K562 (cell line): Measurements from ENCODE around the gene KRT75. TPM values are rescaled to one million over a fixed set of nuclear protein-coding genes. Genes with fewer than 3 reads are reported as not detected.

Source experiments
- ATAC-seq: fragments of 200-7000 bp; cut with Tn5 transposase; 3 replicates; pipeline ENCODE4 v1.9.1; 2020; ENCODE audit warnings: moderate library complexity
- BruUV-seq: library from RNA; stranded (reverse); fragments of 400-500 nt; replicated peaks from 2 replicates; lab custom pipeline; 2021; lab: Mats Ljungman, UMichigan
- CTCF ChIA-PET: fragments of 300-600 bp; formaldehyde crosslinking; extraction: SDS; loops from one replicate; lab custom pipeline; 2021; ENCODE audit warnings: low intra/inter-chr PET ratio; lab: Yijun Ruan, JAX
- POLR2A ChIA-PET: fragments of 300-600, 350-650 bp; sonication (Branson Sonifier 250); formaldehyde crosslinking; extraction: SDS; loops from one replicate; lab custom pipeline; 2021; ENCODE audit warnings: antibody characterized with exemption, inconsistent platforms; lab: Yijun Ruan, JAX
- DNase-seq, 4 experiments: peaks; one replicate each; pipeline versions ENCODE4 v3.0.0 to v3.0.0-alpha.2; 2011 to 2018; ENCODE audit warnings: low spot score in 3 of 4, mixed read lengths in 3 of 4; ENCODE audit errors: extremely low read depth in 1 of 4
- FAIRE-seq: peaks from 2 replicates; lab custom pipeline; 2011; peaks lifted over from hg19 to GRCh38; lab: Jason Lieb, UNC
- H2AFZ ChIP-seq: 2 replicates; pipeline ENCODE4 v1.6.0; 2011; ENCODE audit warnings: low read depth, low read length, control low read depth, inconsistent platforms
- H3K27ac ChIP-seq: fragments of 200-600 bp; 3 replicates; pipeline ENCODE4 v1.8.0; 2011; ENCODE audit warnings: low read depth, mild to moderate bottlenecking, control low read depth, inconsistent platforms, low read length, moderate library complexity, mixed read lengths; ENCODE audit errors: extremely low read depth
- H3K27me3 ChIP-seq, 2 experiments: fragments of 300-600 bp in 1 of 2; 2 replicates in 1 of 2; 3 replicates in 1 of 2; pipeline versions ENCODE4 v1.6.0 to v1.8.0; 2011; ENCODE audit warnings: inconsistent platforms in 2 of 2, low read length in 2 of 2, mild to moderate bottlenecking in 1 of 2, mixed read lengths in 1 of 2, moderate library complexity in 1 of 2; ENCODE audit not compliant: control insufficient read depth in 2 of 2, insufficient read depth in 2 of 2
- H3K36me3 ChIP-seq: fragments of 300-600 bp; 3 replicates; pipeline ENCODE4 v1.8.0; 2011; ENCODE audit warnings: mild to moderate bottlenecking, low read length, inconsistent platforms; ENCODE audit not compliant: control insufficient read depth, insufficient read depth
- H3K4me1 ChIP-seq, 2 experiments: fragments of 200-600 bp in 1 of 2; replicated peaks in 1 of 2; 2 replicates in 1 of 2; 3 replicates in 1 of 2; pipeline versions ENCODE4 v1.5.1 to v1.8.0; 2011; ENCODE audit warnings: inconsistent platforms in 2 of 2, low read length in 2 of 2, mild to moderate bottlenecking in 1 of 2, mixed read lengths in 1 of 2, moderate library complexity in 1 of 2; ENCODE audit not compliant: control insufficient read depth in 2 of 2, insufficient read depth in 2 of 2
- H3K4me2 ChIP-seq: 2 replicates; pipeline ENCODE4 v1.6.1; 2011; ENCODE audit warnings: low read length, control low read depth, inconsistent platforms, mixed read lengths; ENCODE audit not compliant: insufficient read depth
- H3K4me3 ChIP-seq: fragments of 200-600 bp; sonication (generic), shearing (Covaris generic); 2 replicates; pipeline ENCODE4 v1.5.1; 2016; ENCODE audit warnings: control low read depth, inconsistent platforms
- H3K79me2 ChIP-seq: fragments of 200-600 bp; 3 replicates; pipeline ENCODE4 v1.8.0; 2011; ENCODE audit warnings: low read length, inconsistent platforms; ENCODE audit not compliant: control insufficient read depth, insufficient read depth
- H3K9ac ChIP-seq, 2 experiments: 2 replicates each; pipeline versions ENCODE4 v1.6.0 to v1.6.1; 2011; ENCODE audit warnings: low read depth in 2 of 2, low read length in 2 of 2, control low read depth in 1 of 2, inconsistent platforms in 1 of 2, mild to moderate bottlenecking in 1 of 2, mixed read lengths in 1 of 2; ENCODE audit not compliant: insufficient read depth in 1 of 2
- H3K9me1 ChIP-seq: one replicate; pipeline ENCODE4 v1.6.0; 2011; ENCODE audit warnings: inconsistent platforms, mild to moderate bottlenecking, low read length, moderate library complexity; ENCODE audit not compliant: control insufficient read depth, insufficient read depth
- H3K9me3 ChIP-seq: replicated peaks from 2 replicates; pipeline ENCODE4 v1.5.1; 2011; ENCODE audit warnings: low read depth, low read length, inconsistent platforms; ENCODE audit not compliant: control insufficient read depth, insufficient read depth
- H4K20me1 ChIP-seq: replicated peaks from 2 replicates; pipeline ENCODE4 v1.6.1; 2011; ENCODE audit warnings: low read length, inconsistent platforms, mixed read lengths; ENCODE audit not compliant: control insufficient read depth, insufficient read depth
- AFF4 ChIP-seq: sonication (generic); formaldehyde crosslinking; IDR thresholded peaks from 2 replicates; pipeline ENCODE4 v1.8.0; 2023; ENCODE audit warnings: mild to moderate bottlenecking, missing genetic modification reagents
- BCOR ChIP-seq: fragments of 450-650 bp; IDR thresholded peaks from 2 replicates; pipeline ENCODE4 v1.6.1; 2016
- CUX1 ChIP-seq: fragments of 200-800 bp; sonication (Bioruptor generic); IDR thresholded peaks from 2 replicates; pipeline ENCODE4 v1.6.1; 2016; ENCODE audit warnings: missing genetic modification characterization, missing compliant biosample characterization
- E2F1 ChIP-seq: sonication (generic); formaldehyde crosslinking; IDR thresholded peaks from 2 replicates; pipeline ENCODE4 v1.8.1; 2023; ENCODE audit warnings: mild to moderate bottlenecking, missing genetic modification reagents, moderate library complexity
- HMG20B ChIP-seq: fragments of 250-450 bp; sonication (Bioruptor Pico); IDR thresholded peaks from 2 replicates; pipeline ENCODE4 v1.5.0; 2021; ENCODE audit warnings: mild to moderate bottlenecking
- MIER1 ChIP-seq: fragments of 450-650 bp; IDR thresholded peaks from 2 replicates; pipeline ENCODE4 v1.6.1; 2016; ENCODE audit warnings: antibody characterized with exemption, mild to moderate bottlenecking, low read depth
- RB1 ChIP-seq: fragments of 450-650 bp; IDR thresholded peaks from 2 replicates; pipeline ENCODE4 v1.6.1; 2017; ENCODE audit warnings: low read depth, mild to moderate bottlenecking
- RBM22 ChIP-seq: fragments of 200-400 bp; formaldehyde crosslinking; IDR thresholded peaks from 2 replicates; pipeline ENCODE4 v1.6.1; 2018; ENCODE audit warnings: low read length, low read depth; ENCODE audit not compliant: poor library complexity, severe bottlenecking
- STAT5A ChIP-seq: IDR thresholded peaks from 2 replicates; pipeline ENCODE4 v1.6.1; 2012; ENCODE audit warnings: low read length, inconsistent platforms, borderline replicate concordance
- ZNF282 ChIP-seq: sonication (generic); formaldehyde crosslinking; IDR thresholded peaks from 2 replicates; pipeline ENCODE4 v1.8.1; 2023; ENCODE audit warnings: missing genetic modification reagents
- ZNF41 ChIP-seq: fragments of 250-450 bp; sonication (Bioruptor Pico); conservative IDR thresholded peaks from 2 replicates; pipeline ENCODE4 v1.4.0; 2020; ENCODE audit warnings: mild to moderate bottlenecking
- ZNF431 ChIP-seq: sonication (generic); formaldehyde crosslinking; IDR thresholded peaks from 2 replicates; pipeline ENCODE4 v1.8.0; 2022; ENCODE audit warnings: mild to moderate bottlenecking, missing genetic modification reagents
- ZNF511 ChIP-seq: sonication (generic); formaldehyde crosslinking; IDR thresholded peaks from 2 replicates; pipeline ENCODE4 v1.8.0; 2022; ENCODE audit warnings: mild to moderate bottlenecking, missing genetic modification reagents
- WGBS: fragments of 100-300 bp; shearing (Covaris generic); methylation state at CpG from one replicate; pipeline ENCODE4 v1.1.6; 2016; ENCODE audit warnings: low coverage, mixed read lengths; ENCODE audit not compliant: insufficient coverage; ENCODE audit errors: missing lambda C conversion rate; 5-methylcytosine and 5-hydroxymethylcytosine counted together
- in situ Hi-C: fragments of 300-500 bp; cut with MboI; formaldehyde crosslinking; loops from 4 replicates; pipeline ENCODE4 v1.15.0; 2018; ENCODE audit warnings: inconsistent platforms, mixed read lengths
- intact Hi-C: fragments of 100-400 bp; cut with micrococcal nuclease; formaldehyde crosslinking; loops from 2 replicates; pipeline ENCODE4 v1.14.2; 2022
- polyA plus RNA-seq, 8 experiments: library from polyadenylated mRNA; depleted of rRNA in 4 of 8; stranded (reverse) in 5 of 8; unstranded in 3 of 8; fragments of >200 nt; fragmentation: Nextera tagmentation in 2 of 8; fragmentation: Illumina TruSeq in 1 of 8; extraction: Ambion mirVana in 2 of 8; extraction: Trizol in 1 of 8; gene quantifications; 2 replicates each; pipeline versions ENCODE4 v1.2.1 to v1.2.3, GENCODE V29; 2011 to 2014; ENCODE audit warnings: inconsistent platforms in 1 of 8, missing spikeins in 1 of 8
- total RNA-seq, 7 experiments: library from RNA; depleted of rRNA in 6 of 7; stranded (reverse); fragments of >200 nt in 6 of 7; fragmentation: Illumina TruSeq in 2 of 7; extraction: Trizol in 2 of 7; gene quantifications; 2 replicates each; pipeline versions ENCODE4 v1.2.1 to v1.2.3, GENCODE V29; 2011 to 2021; ENCODE audit warnings: low replicate concordance in 1 of 7

The KRT75 gene
- total and polyA plus RNA-seq, 9 of the 15 experiments (the other 6 are each of a cell fraction or from before 2014, with no cell fraction given), result not detected

GRCh38 chr12:52469853-52470252, 35.7 kb upstream of the KRT75 start:
- H3K36me3 ChIP-seq, result no peaks in the 10 kb centered on the region
- no peak overlapping the region for H3K4me3 ChIP-seq
- H4K20me1 ChIP-seq, result no peaks in the 10 kb centered on the region; the same call in 1 of the 2 replicates
- no TSS peak for BruUV-seq
- intact Hi-C loops (no loop called here), in situ Hi-C loops (no loop called here)
- no peaks in the 10 kb centered on the region for H3K9me1 ChIP-seq
- H3K27ac ChIP-seq, result no peak overlapping the region
- H2AFZ ChIP-seq, result no peak overlapping the region
- ATAC-seq, result no peak
- no peaks in the 10 kb centered on the region for H3K79me2 ChIP-seq
- peaks cover 6 to 8% of the 10 kb centered on the region in 2 experiments for H3K27me3 ChIP-seq
- 0% methylated on average over 4 of the region's 4 CpGs for WGBS
- no peaks in the 10 kb centered on the region for H3K9me3 ChIP-seq
- no peak for DNase-seq
- no peak for FAIRE-seq
- no peak overlapping the region for H3K9ac ChIP-seq
- ChIA-PET CTCF (no interaction called here), POLR2A (no interaction called here)
- H3K4me2 ChIP-seq, result no peak overlapping the region
- H3K4me1 ChIP-seq, result no peaks in the 10 kb centered on the region
- no peak for TF ChIP-seq ZNF511 (CRISPR knock-in tag)
- TF ChIP-seq MIER1, result no peak
- no peak for TF ChIP-seq ZNF431 (CRISPR knock-in tag)
- no peak for TF ChIP-seq BCOR
- no peak for TF ChIP-seq RBM22
- TF ChIP-seq RB1, result no peak
- TF ChIP-seq STAT5A, result no peak
- TF ChIP-seq CUX1, result no peak
- no peak for TF ChIP-seq E2F1
- TF ChIP-seq AFF4 (CRISPR knock-in tag), result no peak
- TF ChIP-seq HMG20B (CRISPR knock-in tag), result no peak
- no peak for TF ChIP-seq ZNF41 (CRISPR knock-in tag)
- no peak for TF ChIP-seq ZNF282 (CRISPR knock-in tag)
